ENCODE results near the gene RXFP4.
"Not testable (repeated sequence)": the region's sequence is repeated elsewhere in the genome, so short reads cannot be mapped to it uniquely, and the experiment has no call there.

The RXFP4 gene

DNA sequence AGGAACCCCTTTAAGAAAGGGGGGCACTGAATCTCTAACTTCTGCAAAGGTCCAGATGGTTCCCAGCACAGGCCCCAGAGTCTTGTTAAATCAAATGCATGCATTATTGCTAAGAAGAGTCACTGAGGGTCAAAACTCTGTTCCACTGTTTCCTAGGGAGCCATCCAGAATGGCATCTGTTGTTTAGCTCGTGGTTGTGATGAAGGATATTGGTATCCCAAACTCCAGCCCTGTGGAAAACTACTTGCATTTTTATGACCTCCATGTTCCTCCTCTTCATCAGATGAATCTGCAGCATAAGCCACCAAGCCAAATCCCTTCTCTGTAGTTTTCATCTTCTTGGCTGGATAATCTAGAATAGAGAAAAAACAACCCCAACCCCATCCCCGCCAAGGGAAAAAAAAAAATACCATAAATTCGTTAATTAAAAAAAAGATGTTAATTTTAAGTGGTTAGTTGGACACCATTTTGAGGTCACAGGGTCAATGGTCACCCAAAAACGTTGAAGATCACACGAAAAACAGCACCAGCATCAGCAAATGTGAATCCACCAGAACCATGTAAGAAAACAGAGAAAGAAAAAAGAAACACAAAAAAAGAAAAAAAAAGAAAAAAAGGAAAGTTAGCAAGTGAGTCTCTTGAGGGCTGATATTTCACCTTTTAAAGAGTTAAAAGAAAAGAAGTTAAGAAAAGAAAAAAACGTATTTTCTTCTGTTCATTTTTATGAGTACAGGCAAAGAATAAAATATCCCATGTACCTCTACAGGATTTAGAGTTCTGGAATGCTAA, 27.3 kb upstream of the RXFP4 start:
- peaks cover 80% of the 10 kb centered on the region for H3K36me3 ChIP-seq (ENCODE audit: insufficient read depth, insufficient read length, low read length)

DNA sequence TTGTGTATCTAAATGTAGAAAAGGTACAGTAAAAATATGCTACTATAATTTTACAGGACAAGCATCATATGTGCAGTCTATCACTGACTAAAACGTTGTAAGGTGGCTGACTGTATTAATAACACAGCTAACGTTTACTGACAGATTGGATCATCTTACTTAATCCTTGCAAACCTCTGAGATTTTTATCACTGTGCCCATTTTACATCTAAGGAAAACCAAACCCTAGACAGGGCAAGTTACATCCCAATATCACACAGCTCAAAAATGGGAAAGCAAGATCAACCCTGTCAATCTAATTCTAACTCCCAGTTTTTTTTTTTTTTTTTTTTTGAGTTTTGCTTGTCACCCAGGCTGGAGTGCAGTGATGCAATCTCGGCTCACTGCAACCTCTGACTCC, 22.8 kb upstream of the RXFP4 start:
- Histone ChIP-seq H3K36me3 (ENCODE audit: insufficient read depth, insufficient read length, low read length) (peaks cover 92% of the 10 kb centered on the region), H3K27me3 (ENCODE audit: insufficient read depth, insufficient read length) (no peaks in the 10 kb centered on the region), H3K4me3 (ENCODE audit: insufficient read length, low read depth) (no peak overlapping the region)

More for the DNA sequence above, 27.3 kb upstream of the RXFP4 start:
- Histone ChIP-seq H3K4me1 (ENCODE audit: insufficient read depth, insufficient read length) (no peaks in the 10 kb centered on the region), H3K4me3 (ENCODE audit: insufficient read length, low read depth) (no peak overlapping the region), H3K9me3 (ENCODE audit: insufficient read depth, low read length) (no peaks in the 10 kb centered on the region), H3K9ac (ENCODE audit: insufficient read length, low read depth) (no peak overlapping the region), H3K27me3 (ENCODE audit: insufficient read depth, insufficient read length) (no peaks in the 10 kb centered on the region)
- no peak for TF ChIP-seq ZNF274 (IDR thresholded peaks at IDR 0.05; ENCODE audit: low read depth, low read length)
- no peak for TF ChIP-seq SUZ12 (IDR thresholded peaks at IDR 0.05; ENCODE audit: extremely low read depth, insufficient read depth, insufficient read length)
- TF ChIP-seq YY1 (IDR thresholded peaks at IDR 0.05; ENCODE audit: insufficient read depth, insufficient read length): no peak
- DNase-seq (ENCODE audit: low read depth, low spot score): no peak

DNA sequence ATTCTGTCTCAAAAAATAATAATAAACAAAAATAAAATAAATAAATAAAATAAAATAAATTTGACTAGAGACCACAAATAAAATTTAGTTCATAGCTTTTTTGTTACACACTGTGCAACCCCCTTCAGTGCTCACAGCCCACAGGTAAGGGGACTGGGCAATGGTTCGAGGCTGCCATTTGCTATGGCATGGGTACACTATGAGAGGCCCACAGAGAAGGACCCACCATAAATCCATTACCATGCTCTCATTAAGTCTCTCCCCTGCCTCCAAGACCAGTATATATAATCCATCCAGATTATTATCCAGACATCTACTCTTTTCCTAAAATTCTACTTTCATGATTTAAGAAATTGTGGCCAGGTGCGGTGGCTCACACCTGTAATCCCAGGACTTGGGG, 21.6 kb upstream of the RXFP4 start:
- no peak overlapping the region for H3K4me3 ChIP-seq (ENCODE audit: insufficient read length, low read depth)

More for the DNA sequence above, 22.8 kb upstream of the RXFP4 start:
- DNase-seq (ENCODE audit: low read depth, low spot score): no peak
- TF ChIP-seq ZNF274 (IDR thresholded peaks at IDR 0.05; ENCODE audit: low read depth, low read length) (no peak), YY1 (IDR thresholded peaks at IDR 0.05; ENCODE audit: insufficient read depth, insufficient read length) (no peak)
- peaks cover 2% of the 10 kb centered on the region for H3K4me1 ChIP-seq (ENCODE audit: insufficient read depth, insufficient read length)
- H3K9me3 ChIP-seq (ENCODE audit: insufficient read depth, low read length): no peaks in the 10 kb centered on the region
- no peak overlapping the region for H3K9ac ChIP-seq (ENCODE audit: insufficient read length, low read depth)

DNA sequence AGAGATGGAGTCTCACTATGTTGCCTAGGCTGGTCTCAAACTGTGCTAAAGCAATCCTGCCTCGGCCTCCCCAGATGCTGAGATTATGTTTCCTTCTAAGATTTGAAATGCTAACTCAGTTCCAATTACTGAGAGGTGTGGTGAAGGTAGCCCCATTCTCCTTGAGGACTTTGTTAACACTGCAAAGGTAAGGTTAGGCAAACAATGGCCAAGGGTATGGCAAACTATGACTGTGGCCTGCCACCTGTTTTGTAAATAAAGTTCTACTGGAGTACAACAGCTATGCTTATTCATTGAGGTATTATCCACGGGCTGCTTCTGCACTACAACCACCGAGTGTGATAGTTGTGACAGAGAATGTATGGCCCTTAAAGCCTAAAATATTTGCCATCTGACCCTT, 20.7 kb upstream of the RXFP4 start:
- Histone ChIP-seq H3K9ac (ENCODE audit: insufficient read length, low read depth) (no peak overlapping the region), H3K27me3 (ENCODE audit: insufficient read depth, insufficient read length) (no peaks in the 10 kb centered on the region), H3K9me3 (ENCODE audit: insufficient read depth, low read length) (no peaks in the 10 kb centered on the region), H3K4me3 (ENCODE audit: insufficient read length, low read depth) (no peak overlapping the region), H3K4me1 (ENCODE audit: insufficient read depth, insufficient read length) (peaks cover 2% of the 10 kb centered on the region), H3K36me3 (ENCODE audit: insufficient read depth, insufficient read length, low read length) (peaks cover 92% of the 10 kb centered on the region)
- TF ChIP-seq ZNF274 (IDR thresholded peaks at IDR 0.05; ENCODE audit: low read depth, low read length): no peak
- TF ChIP-seq SUZ12 (IDR thresholded peaks at IDR 0.05; ENCODE audit: extremely low read depth, insufficient read depth, insufficient read length): no peak
- no peak for DNase-seq (ENCODE audit: low read depth, low spot score)

More for the DNA sequence above, 21.6 kb upstream of the RXFP4 start:
- DNase-seq (ENCODE audit: low read depth, low spot score): no peak
- TF ChIP-seq ZNF274 (IDR thresholded peaks at IDR 0.05; ENCODE audit: low read depth, low read length) (no peak), SUZ12 (IDR thresholded peaks at IDR 0.05; ENCODE audit: extremely low read depth, insufficient read depth, insufficient read length) (no peak), YY1 (IDR thresholded peaks at IDR 0.05; ENCODE audit: insufficient read depth, insufficient read length) (no peak)
- no peak overlapping the region for H3K9ac ChIP-seq (ENCODE audit: insufficient read length, low read depth)
- H3K36me3 ChIP-seq (ENCODE audit: insufficient read depth, insufficient read length, low read length): peaks cover 92% of the 10 kb centered on the region
- no peaks in the 10 kb centered on the region for H3K9me3 ChIP-seq (ENCODE audit: insufficient read depth, low read length)
- no peaks in the 10 kb centered on the region for H3K27me3 ChIP-seq (ENCODE audit: insufficient read depth, insufficient read length)
- H3K4me1 ChIP-seq (ENCODE audit: insufficient read depth, insufficient read length): peaks cover 2% of the 10 kb centered on the region

DNA sequence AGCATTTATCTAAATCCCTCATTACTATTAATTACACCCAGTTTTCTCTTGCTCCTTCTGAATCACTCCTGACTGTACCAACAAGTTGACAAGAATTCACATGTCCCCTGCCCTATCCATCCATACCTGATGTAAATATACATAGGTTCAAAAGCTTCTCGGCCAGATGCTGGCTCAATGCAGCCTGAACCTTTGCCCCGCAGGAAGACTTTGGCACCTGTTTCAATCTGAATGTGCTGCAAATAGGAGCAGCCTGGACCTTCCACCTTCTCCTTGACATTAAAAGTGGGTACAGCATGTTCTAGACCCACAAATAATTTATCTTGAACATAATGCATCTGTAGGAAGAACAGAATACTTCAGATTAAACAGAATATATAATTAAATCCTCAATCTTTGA, 15.9 kb upstream of the RXFP4 start:
- H3K36me3 ChIP-seq (ENCODE audit: insufficient read depth, insufficient read length, low read length): peaks cover 96% of the 10 kb centered on the region
- DNase-seq (ENCODE audit: low read depth, low spot score): no peak

DNA sequence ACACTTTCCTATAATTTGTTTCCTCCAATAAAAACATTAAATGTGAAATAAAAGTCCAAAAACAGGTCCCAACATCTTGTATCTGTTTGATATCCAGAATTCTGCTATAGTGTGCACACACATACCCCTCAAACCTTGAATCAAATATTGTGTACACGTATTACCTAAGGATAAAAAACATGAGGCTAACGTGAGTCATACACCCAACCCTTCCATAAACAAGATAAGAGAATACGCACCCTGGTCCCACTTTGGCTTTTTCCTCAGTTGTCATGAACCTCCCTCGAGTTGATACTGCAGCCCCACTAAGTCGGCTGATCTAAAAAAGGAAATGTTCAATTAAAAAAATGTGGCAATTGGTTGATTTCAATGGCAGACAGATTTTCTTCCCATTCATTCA, 12.4 kb upstream of the RXFP4 start:
- no peak for DNase-seq (ENCODE audit: low read depth, low spot score)
- Histone ChIP-seq H3K4me1 (ENCODE audit: insufficient read depth, insufficient read length) (no peaks in the 10 kb centered on the region), H3K27me3 (ENCODE audit: insufficient read depth, insufficient read length) (no peaks in the 10 kb centered on the region), H3K9me3 (ENCODE audit: insufficient read depth, low read length) (no peaks in the 10 kb centered on the region), H3K4me3 (ENCODE audit: insufficient read length, low read depth) (no peak overlapping the region), H3K36me3 (ENCODE audit: insufficient read depth, insufficient read length, low read length) (peaks cover 95% of the 10 kb centered on the region), H3K9ac (ENCODE audit: insufficient read length, low read depth) (no peak overlapping the region)
- TF ChIP-seq SUZ12 (IDR thresholded peaks at IDR 0.05; ENCODE audit: extremely low read depth, insufficient read depth, insufficient read length) (no peak), ZNF274 (IDR thresholded peaks at IDR 0.05; ENCODE audit: low read depth, low read length) (no peak), YY1 (IDR thresholded peaks at IDR 0.05; ENCODE audit: insufficient read depth, insufficient read length) (no peak)

More for the DNA sequence above, 15.9 kb upstream of the RXFP4 start:
- TF ChIP-seq ZNF274 (IDR thresholded peaks at IDR 0.05; ENCODE audit: low read depth, low read length): no peak
- TF ChIP-seq YY1 (IDR thresholded peaks at IDR 0.05; ENCODE audit: insufficient read depth, insufficient read length): no peak
- TF ChIP-seq SUZ12 (IDR thresholded peaks at IDR 0.05; ENCODE audit: extremely low read depth, insufficient read depth, insufficient read length): no peak
- H3K4me3 ChIP-seq (ENCODE audit: insufficient read length, low read depth): no peak overlapping the region
- no peak overlapping the region for H3K9ac ChIP-seq (ENCODE audit: insufficient read length, low read depth)
- H3K4me1 ChIP-seq (ENCODE audit: insufficient read depth, insufficient read length): no peaks in the 10 kb centered on the region
- H3K9me3 ChIP-seq (ENCODE audit: insufficient read depth, low read length): no peaks in the 10 kb centered on the region
- H3K27me3 ChIP-seq (ENCODE audit: insufficient read depth, insufficient read length): no peaks in the 10 kb centered on the region

DNA sequence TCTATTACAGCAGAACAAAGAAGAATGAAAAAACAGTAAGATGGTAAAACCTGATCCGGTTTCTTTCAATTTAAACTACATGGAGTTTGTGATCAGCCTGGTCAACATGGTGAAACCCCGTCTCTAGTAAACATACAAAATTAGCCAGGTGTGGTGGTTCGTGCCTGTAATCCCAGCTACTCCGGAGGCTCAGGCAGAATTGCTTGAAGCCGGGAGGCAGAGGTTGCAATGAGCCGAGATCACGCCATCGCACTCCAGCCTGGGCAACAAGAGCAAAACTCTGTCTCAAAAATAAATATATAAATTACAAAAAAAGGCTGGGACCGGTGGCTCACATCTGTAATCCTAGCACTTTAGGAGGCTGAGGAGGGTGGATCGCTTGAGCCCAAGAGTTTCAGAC, 10.7 kb upstream of the RXFP4 start:
- H3K4me1 ChIP-seq (ENCODE audit: insufficient read depth, insufficient read length); H3K9ac ChIP-seq (ENCODE audit: insufficient read length, low read depth); DNase-seq (ENCODE audit: low read depth, low spot score); H3K9me3 ChIP-seq (ENCODE audit: insufficient read depth, low read length); H3K27me3 ChIP-seq (ENCODE audit: insufficient read depth, insufficient read length); H3K4me3 ChIP-seq (ENCODE audit: insufficient read length, low read depth): not testable (repeated sequence)
- peaks cover 79% of the 10 kb centered on the region for H3K36me3 ChIP-seq (ENCODE audit: insufficient read depth, insufficient read length, low read length)

Data from NT2/D1 (cell line).